SU-DHL-6 (cell line): ENCODE results near the gene NT5C2.

Source experiments
- H2AFZ ChIP-seq: fragments of 200-600 bp; sonication (generic); 2 replicates; pipeline ENCODE4 v1.6.1; 2014; ENCODE audit warnings: low read depth, mild to moderate bottlenecking, moderate library complexity, mixed read lengths, antibody characterized with exemption, low read length; ENCODE audit not compliant: severe bottlenecking
- H3F3A ChIP-seq: fragments of 200-600 bp; shearing (Covaris generic); 2 replicates; pipeline ENCODE4 v1.6.0; 2016; ENCODE audit warnings: antibody characterized with exemption, mild to moderate bottlenecking; ENCODE audit not compliant: insufficient read depth
- H3K27ac ChIP-seq: fragments of 200-600 bp; sonication (generic); 2 replicates; pipeline ENCODE4 v1.5.1; 2016; ENCODE audit warnings: low read depth, mild to moderate bottlenecking, low read length, moderate library complexity, mixed read lengths
- H3K27me3 ChIP-seq: fragments of 200-600 bp; sonication (generic), shearing (Covaris generic); 2 replicates; pipeline ENCODE4 v1.6.0; 2014; ENCODE audit warnings: mild to moderate bottlenecking, low read length
- H3K36me3 ChIP-seq: fragments of 200-600 bp; sonication (generic); 2 replicates; pipeline ENCODE4 v1.6.1; 2014; ENCODE audit warnings: mild to moderate bottlenecking, low read length, mixed read lengths
- H3K4me2 ChIP-seq: fragments of 300-600, 200-600 bp; shearing (Covaris generic), sonication (generic); 2 replicates; pipeline ENCODE4 v1.6.0; 2014; ENCODE audit warnings: low read length, low read depth, mild to moderate bottlenecking; ENCODE audit not compliant: poor library complexity, severe bottlenecking
- H3K4me3 ChIP-seq: fragments of 200-600 bp; sonication (generic); 2 replicates; pipeline ENCODE4 v1.5.1; 2014; ENCODE audit warnings: antibody characterized with exemption, low read length, mild to moderate bottlenecking, mixed read lengths; ENCODE audit not compliant: insufficient read depth, poor library complexity, severe bottlenecking
- H3K79me2 ChIP-seq: fragments of 200-600 bp; sonication (generic); 2 replicates; pipeline ENCODE4 v1.6.1; 2014; ENCODE audit warnings: mild to moderate bottlenecking, low read length, moderate library complexity; ENCODE audit not compliant: insufficient read depth
- H3K9ac ChIP-seq: fragments of 200-600 bp; sonication (generic); 2 replicates; pipeline ENCODE4 v1.7.0; 2014; ENCODE audit warnings: mild to moderate bottlenecking, low read length
- H3K9me2 ChIP-seq: fragments of 200-600 bp; sonication (generic); replicated peaks from 2 replicates; pipeline ENCODE4 v1.6.1; 2014; ENCODE audit warnings: low read length; ENCODE audit not compliant: insufficient read depth
- H3K9me3 ChIP-seq: fragments of 200-600 bp; sonication (generic); 2 replicates; pipeline ENCODE4 v1.6.1; 2014; ENCODE audit warnings: low read length, mixed read lengths; ENCODE audit not compliant: insufficient read depth
- H4K20me1 ChIP-seq: fragments of 200-600 bp; sonication (generic); 2 replicates; pipeline ENCODE4 v1.6.1; 2014; ENCODE audit warnings: low read depth, mild to moderate bottlenecking, antibody characterized with exemption, low read length, moderate library complexity, mixed read lengths
- CTCF ChIP-seq: fragments of 200-600 bp; sonication (generic); IDR thresholded peaks from one replicate; pipeline ENCODE4 v1.5.1; 2017; ENCODE audit warnings: antibody characterized with exemption, mild to moderate bottlenecking, low read length, moderate library complexity; ENCODE audit not compliant: insufficient read depth, poor library complexity, severe bottlenecking
- EZH2phosphoT487 ChIP-seq: fragments of 200-600 bp; sonication (generic), shearing (Covaris generic); conservative IDR thresholded peaks from 2 replicates; pipeline ENCODE4 v1.6.1; 2018; ENCODE audit warnings: mild to moderate bottlenecking, antibody characterized with exemption, low read length, moderate library complexity, mixed read lengths

The NT5C2 gene

GRCh38 chr10:103072276-103072675 lies 120.8 kb downstream of the NT5C2 start:
- Histone ChIP-seq H3K36me3 (no peaks in the 10 kb centered on the region), H2AFZ (no peak overlapping the region), H3K9me2 (no peaks in the 10 kb centered on the region)

DNA sequence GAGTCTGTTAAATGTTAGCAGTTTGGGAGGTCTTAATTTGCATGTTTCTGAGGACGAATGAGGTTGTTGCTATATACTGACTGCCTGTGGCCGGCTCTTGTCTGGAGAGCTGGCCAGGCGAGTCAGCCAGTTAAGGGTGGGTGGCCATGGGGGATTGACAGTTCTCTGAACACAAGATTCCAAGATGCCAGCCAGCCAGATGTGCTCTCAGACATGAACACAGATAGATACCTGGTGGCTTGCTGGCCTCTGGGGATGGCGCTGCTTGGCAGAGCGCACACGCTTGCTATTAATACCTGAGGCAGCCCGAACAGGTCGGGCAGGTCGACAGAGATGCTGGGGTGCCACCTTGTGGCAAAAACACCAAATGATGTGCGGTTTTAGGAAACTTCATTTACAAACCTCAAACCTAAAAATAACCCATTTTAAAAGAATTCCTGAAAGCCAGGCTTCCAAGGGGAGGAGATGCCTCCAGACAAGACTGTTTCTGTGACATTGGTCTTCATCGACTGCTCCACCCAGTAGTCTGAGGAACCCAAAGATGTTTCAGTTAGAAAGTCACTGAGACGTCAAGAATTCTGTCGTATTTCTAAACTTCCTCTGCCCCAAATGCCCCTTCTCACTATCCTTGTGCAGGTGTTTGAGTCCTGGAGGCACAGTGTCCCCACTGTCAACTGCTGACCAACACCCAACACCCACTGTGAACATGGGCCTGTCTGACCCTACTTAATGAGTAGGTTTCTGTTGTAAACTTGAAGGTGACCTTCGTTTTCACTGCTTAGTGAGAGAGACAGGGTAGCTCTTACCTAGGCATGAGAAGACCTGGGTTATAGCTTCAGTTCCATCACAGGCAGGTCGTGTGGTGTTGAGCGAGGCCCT lies 123.4 kb downstream of the NT5C2 start:
- Histone ChIP-seq H3F3A (no peaks in the 10 kb centered on the region), H3K27me3 (no peaks in the 10 kb centered on the region), H2AFZ (no peak overlapping the region), H3K9me2 (no peaks in the 10 kb centered on the region), H3K9ac (no peak overlapping the region), H3K9me3 (no peaks in the 10 kb centered on the region), H3K4me3 (no peak overlapping the region), H4K20me1 (no peaks in the 10 kb centered on the region), H3K4me2 (no peak overlapping the region), H3K36me3 (no peaks in the 10 kb centered on the region), H3K79me2 (no peaks in the 10 kb centered on the region), H3K27ac (no peak overlapping the region)
- TF ChIP-seq CTCF (no peak), EZH2phosphoT487 (no peak)

More at GRCh38 chr10:103072276-103072675, 120.8 kb downstream of the NT5C2 start:
- H3K9me3 ChIP-seq = no peaks in the 10 kb centered on the region
- no peak overlapping the region for H3K4me2 ChIP-seq
- H3K27ac ChIP-seq = no peak overlapping the region
- TF ChIP-seq EZH2phosphoT487 (no peak), CTCF (no peak)
- H3K4me3 ChIP-seq = no peak overlapping the region
- H3K79me2 ChIP-seq = no peaks in the 10 kb centered on the region
- no peaks in the 10 kb centered on the region for H4K20me1 ChIP-seq
- no peak overlapping the region for H3K9ac ChIP-seq
- H3K27me3 ChIP-seq = no peaks in the 10 kb centered on the region
- no peaks in the 10 kb centered on the region for H3F3A ChIP-seq

DNA sequence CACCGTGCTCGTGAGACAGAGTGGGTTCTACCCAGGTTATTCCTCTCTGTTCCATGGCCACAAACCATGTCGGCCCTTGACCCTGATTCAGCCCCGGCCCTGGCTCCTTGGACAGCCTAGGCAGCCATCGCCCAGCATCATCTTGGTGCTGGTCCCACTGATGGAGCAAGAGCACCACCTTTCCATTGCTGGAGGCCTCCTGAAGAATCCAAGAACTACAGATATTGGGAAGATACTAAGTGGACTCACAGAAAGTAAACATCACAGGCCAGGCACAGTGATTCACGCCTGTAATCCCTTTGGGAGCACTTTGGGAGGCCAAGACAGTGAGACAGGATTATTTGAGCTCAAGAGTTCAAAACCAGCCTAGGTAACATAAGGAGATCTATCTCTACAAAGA lies 125.1 kb downstream of the NT5C2 start:
- Histone ChIP-seq H3K36me3 (no peaks in the 10 kb centered on the region), H3K9me3 (no peaks in the 10 kb centered on the region), H3K4me3 (no peak overlapping the region), H3K79me2 (no peaks in the 10 kb centered on the region), H2AFZ (no peak overlapping the region), H3F3A (no peaks in the 10 kb centered on the region), H3K9me2 (no peaks in the 10 kb centered on the region), H3K27me3 (no peaks in the 10 kb centered on the region), H3K4me2 (no peak overlapping the region), H3K9ac (no peak overlapping the region), H4K20me1 (no peaks in the 10 kb centered on the region), H3K27ac (no peak overlapping the region)
- no peak for TF ChIP-seq EZH2phosphoT487
- no peak for TF ChIP-seq CTCF
